ENCODE results near the gene TMEM266. TPM values are rescaled to one million over a fixed set of nuclear protein-coding genes. Genes with fewer than 3 reads are reported as not detected.

Gene TMEM266
- total RNA-seq, 1 donor from 2014 or later, result 0.52 TPM

- DNase-seq (ENCODE audit: low spot score), result no peak
These were observed 143.7 kb downstream of the TMEM266 start for GRCh38 chr15:76203346-76204108.

- no peak for DNase-seq (ENCODE audit: low spot score)
These were observed 144.5 kb downstream of the TMEM266 start for GRCh38 chr15:76204109-76204845.

GRCh38 chr15:76204916-76205460 is 145.2 kb downstream of the TMEM266 start:
- DNase-seq (ENCODE audit: low spot score), result no peak

DNA sequence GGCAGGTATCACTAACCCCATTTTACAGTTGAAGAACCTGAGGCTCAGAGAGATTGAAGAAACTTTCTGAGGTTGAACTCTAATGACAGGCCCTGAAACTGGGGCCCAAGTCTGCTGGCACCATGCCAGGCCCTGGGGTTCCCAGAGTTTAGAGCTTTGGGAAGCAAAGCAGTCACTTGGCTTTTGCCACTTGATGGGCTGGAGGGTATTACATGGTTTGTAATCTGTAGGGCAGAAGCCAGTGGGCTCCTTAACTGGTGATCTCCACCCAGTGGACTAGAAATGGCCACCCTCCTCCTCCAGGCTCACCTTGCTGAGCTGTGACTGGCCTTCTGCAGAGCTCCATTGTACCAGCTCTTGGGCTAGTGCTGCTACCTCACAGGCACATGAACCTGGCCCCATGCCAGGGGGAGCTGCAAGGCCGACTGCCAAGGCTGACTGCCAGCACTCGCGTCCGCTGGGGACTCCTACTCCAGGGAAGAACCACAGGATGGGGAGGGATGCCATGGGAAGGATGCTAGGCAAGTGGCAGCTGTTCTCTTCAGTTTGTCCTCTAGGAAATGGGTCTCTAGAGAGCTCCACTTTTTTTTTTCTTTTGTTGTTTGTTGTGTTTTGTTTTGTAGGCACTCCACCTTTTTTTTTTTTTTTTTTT is 146.7 kb downstream of the TMEM266 start:
- peak; percentile 74 for DNase-seq (ENCODE audit: low spot score)

DNA sequence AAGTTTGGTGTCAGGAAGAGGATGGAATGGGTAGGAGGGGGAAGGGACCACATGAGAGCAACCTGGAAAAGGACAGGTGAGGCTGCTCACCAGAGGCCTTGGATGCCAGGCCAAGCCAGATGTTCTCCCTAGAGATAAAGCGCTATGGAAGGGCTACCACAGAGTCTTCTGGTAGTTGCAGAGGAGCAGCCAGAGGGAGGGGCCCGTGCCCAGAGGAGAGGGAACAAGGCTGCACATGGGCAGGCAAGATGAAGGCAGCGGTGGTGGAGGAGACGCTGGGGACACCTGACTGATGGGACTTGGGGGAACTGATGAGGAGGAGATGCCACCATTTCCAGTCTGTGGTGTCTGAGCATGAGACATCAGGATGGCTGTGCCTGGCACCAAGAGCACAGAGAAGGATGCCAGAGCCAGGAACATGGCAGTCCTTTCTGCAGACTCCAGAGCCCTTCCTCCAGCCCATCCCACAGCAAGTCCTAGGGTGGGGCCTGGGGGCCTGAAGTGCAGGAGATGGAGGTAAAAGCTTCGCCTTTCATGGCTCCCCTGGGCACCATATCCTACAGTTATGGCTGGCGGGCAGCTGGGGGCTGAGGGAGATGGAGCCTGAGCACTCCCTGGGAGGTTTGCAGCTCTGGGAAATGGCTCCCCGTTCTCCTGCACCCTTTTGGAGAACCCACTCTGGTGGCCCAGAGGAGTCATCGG is 148.4 kb downstream of the TMEM266 start:
- peak; percentile 35 for DNase-seq (ENCODE audit: low spot score)

DNA sequence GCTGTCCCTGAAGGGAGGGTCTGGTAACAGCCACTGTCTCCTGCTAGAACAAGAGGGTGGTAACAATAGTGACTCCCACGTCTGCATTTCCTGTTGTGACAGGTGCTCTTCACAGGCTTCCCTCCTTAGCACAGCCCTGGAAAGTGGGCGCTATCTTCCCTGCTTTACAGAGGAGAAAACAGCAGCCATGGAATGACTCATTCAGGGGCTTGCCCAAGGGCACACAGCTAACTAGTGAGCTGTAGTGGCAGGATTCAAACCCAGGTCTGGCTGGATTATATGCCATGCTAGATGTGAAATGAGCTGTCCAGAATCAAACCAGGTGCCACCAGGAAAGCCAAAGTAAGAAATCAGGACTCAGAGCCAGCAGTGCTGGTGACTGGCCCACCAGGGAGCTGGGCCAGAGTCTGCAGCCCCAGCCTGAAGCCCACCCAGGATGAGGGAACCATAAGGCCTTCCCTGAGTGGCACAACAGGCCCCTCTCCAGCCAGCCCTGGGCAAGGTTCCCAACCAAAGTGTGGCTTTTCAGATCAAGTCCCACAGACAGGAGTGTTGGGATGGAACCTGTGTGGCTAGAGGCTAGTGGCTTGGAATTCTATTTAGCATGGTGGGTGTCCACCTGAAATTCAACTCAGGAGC is 149.1 kb downstream of the TMEM266 start:
- peak; percentile 34 for DNase-seq (ENCODE audit: low spot score)

GRCh38 chr15:76209523-76209922 is 149.7 kb downstream of the TMEM266 start:
- DNase-seq (ENCODE audit: low spot score), result peak; percentile 4

DNA sequence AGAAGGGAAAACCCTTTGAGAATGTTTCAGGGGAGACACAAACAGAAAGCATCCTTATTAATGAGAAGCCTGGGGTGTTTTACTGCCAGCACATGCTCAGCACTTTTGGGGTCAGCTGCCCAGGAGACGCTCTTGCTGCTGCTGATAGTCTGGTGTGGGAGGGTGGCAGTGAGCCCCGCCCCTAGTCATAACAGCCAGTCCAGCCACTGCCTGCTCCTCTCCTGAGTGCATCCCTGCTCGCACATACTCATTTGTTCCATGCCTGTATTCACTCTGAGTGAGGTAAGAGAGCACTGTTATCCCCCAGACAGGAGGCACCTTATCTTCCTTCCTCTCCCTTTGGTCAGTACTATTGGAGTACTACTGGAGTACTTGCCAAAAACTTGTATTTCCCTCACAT is 150.2 kb downstream of the TMEM266 start:
- peak; percentile 8 for DNase-seq (ENCODE audit: low spot score)

DNA sequence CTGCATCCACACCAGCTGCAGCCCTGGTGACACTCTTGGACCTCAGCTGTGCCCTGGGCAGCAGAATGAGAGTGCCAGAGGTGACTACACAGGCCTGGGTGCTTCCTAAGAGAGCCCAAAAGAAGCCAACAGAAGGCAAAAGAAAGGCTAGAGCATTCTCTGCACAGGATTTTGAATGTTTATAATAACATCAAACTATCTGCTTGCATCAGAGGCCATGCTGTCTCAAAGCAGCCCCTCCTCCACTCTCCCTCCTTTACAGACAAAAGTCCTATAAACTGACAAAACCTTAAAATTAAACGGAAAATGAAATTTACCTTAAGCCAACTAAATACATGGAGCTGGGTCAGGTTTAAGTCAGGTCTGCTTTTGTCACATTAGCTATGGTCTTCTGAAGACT is 155.8 kb downstream of the TMEM266 start:
- DNase-seq (ENCODE audit: low spot score), result no peak

DNA sequence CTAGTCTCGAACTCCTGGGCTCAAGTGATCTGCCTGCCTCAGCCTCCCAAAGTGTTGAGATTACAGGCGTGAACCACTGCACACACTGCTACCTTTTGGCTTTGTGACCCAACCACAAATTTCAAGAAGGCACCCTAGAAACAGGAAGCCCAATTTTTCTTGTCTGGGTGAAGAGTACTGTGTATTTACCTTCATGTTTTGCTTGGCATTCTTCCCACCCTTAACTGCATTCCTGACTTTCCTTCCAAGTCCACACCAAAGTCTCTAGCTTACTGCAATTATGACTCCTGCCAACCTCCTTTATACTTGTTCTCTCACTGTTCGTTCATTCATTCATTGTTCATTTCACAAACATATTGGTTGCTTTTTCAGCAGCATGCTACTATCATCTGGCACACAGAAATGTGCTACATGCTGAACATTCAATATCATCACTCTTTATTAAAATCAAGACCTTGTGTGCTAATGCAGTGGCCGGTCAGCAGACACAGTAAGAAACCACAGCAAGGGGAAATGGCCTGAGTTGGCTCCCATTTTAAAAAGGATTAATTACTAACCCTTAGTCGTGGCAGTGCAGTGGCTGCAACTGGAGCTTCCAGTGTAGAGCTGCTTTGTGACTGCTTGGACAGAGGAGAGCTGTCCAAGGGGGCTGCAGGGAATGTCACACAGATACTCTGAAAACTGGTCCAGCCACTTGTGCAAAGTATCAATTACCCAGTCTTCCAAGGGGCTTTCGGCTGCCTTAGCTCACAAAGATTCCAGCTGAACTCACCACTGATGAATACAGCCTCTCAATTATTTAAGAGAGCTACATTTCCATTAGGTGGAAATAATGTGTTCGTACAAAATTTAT is 157.5 kb downstream of the TMEM266 start:
- DNase-seq (ENCODE audit: low spot score), result no peak

DNA sequence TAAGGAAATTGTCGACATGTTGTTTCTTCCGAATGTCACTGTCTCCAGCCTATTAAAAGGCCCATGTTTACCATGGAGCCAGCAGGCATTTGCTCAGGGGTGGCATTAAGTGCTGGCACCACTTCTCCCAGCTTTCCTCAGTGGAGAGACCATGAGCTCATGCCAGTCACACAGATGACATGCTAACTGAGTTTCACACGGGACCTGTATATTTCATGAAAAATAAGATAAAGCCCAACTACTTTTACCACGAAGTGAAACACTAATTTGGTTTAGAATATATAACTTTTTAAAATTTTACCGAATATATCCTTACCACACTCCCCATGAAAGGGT is 158.1 kb downstream of the TMEM266 start:
- DNase-seq (ENCODE audit: low spot score), result no peak

- no peak for DNase-seq (ENCODE audit: low spot score)
These were observed 161.4 kb downstream of the TMEM266 start for GRCh38 chr15:76221085-76221767.

DNA sequence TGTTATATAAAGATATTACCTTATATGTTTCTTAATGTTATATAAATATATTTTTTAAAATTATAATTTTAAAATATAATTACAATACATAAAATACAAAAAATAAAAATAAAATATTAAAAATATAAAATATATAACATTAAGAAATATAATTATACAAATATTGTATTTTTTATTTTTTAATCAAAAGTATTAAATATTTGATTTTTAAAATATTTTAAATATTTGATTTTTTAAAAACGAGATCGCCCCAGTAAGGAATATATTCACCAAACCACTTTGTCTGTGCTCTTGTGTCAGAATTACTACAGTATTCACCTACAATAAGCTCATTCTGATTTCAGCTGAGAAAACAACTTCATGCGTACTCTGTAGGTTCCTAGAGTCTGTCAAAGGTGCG is 162.4 kb downstream of the TMEM266 start:
- no peak for DNase-seq (ENCODE audit: low spot score)

GRCh38 chr15:76223521-76223920 is 163.7 kb downstream of the TMEM266 start:
- DNase-seq (ENCODE audit: low spot score), result no peak

GRCh38 chr15:76229266-76229665 is 169.5 kb downstream of the TMEM266 start:
- DNase-seq (ENCODE audit: low spot score), result no peak

DNA sequence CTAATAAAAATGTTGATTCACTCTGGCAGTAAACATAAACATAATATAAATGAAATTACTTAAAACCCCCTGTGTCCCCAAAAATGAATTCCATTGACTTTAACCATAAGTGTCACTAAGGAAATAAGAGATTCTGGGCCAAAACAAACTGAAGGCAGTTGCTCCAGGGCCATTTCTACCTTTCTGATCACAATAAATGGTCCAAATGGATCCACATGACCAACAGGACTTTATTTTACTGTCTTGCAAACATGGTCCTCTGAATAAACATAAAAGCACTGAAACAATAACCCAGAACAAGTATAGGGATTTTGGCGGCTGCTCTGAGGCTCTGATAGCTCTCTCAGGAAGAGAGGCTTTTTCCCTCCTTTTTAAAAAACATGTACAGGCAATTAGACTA is 174.1 kb downstream of the TMEM266 start:
- no peak for DNase-seq (ENCODE audit: low spot score)

- DNase-seq (ENCODE audit: low spot score), result no peak
These were observed 174.6 kb downstream of the TMEM266 start for GRCh38 chr15:76234337-76234889.

- DNase-seq (ENCODE audit: low spot score), result no peak
These were observed 175.5 kb downstream of the TMEM266 start for GRCh38 chr15:76235186-76235826.

- no peak for DNase-seq (ENCODE audit: low spot score)
These were observed 176.6 kb downstream of the TMEM266 start for GRCh38 chr15:76236350-76236749.
